Stomach (tissue), 9 donors: ENCODE results near the gene KLHL17. TPM values are rescaled to one million over a fixed set of nuclear protein-coding genes. Genes with fewer than 3 reads are reported as not detected.

Source experiments
- DNase-seq, 2 donors: peaks; one replicate each; pipeline versions ENCODE4 v3.0.0 to v3.0.0-alpha.2; 2013 to 2019
- H3K27ac ChIP-seq, 5 donors: fragments of 200-600 bp in 4 of 5; sonication (generic) in 4 of 5; one replicate each; pipeline ENCODE4 v1.5.1; 2013 to 2019; ENCODE audit warnings: mild to moderate bottlenecking in 1 of 5, moderate library complexity in 1 of 5
- H3K27me3 ChIP-seq, 3 donors: fragments of 200-600 bp; sonication (generic); one replicate each; pipeline ENCODE4 v1.5.1; 2017 to 2019; ENCODE audit warnings: mixed run types in 1 of 3
- H3K36me3 ChIP-seq, 4 donors: fragments of 200-600 bp; sonication (generic); 1 replicate in 3 of 4; 2 replicates in 1 of 4; pipeline ENCODE4 v1.5.1; 2016 to 2019
- H3K4me1 ChIP-seq, 4 donors: fragments of 200-600 bp; sonication (generic); one replicate each; pipeline ENCODE4 v1.5.1; 2016 to 2019
- H3K4me3 ChIP-seq, 4 donors: fragments of 200-600 bp; sonication (generic) in 3 of 4; one replicate each; pipeline ENCODE4 v1.5.1; 2016 to 2019; ENCODE audit warnings: mild to moderate bottlenecking in 1 of 4
- H3K9me3 ChIP-seq, 4 donors: fragments of 200-600 bp; sonication (generic); one replicate each; pipeline ENCODE4 v1.5.1; 2016 to 2019
- EP300 ChIP-seq: sonication (generic); formaldehyde crosslinking; IDR thresholded peaks from one replicate; pipeline ENCODE4 v1.6.1; 2017; ENCODE audit warnings: antibody characterized with exemption
- POLR2A ChIP-seq, 4 donors: fragments of 450-650 bp; IDR thresholded peaks; one replicate each; pipeline ENCODE4 v1.6.1; 2016; ENCODE audit warnings: antibody characterized with exemption in 4 of 4, control low read depth in 2 of 4, mild to moderate bottlenecking in 1 of 4, moderate library complexity in 1 of 4
- POLR2AphosphoS5 ChIP-seq, 3 donors: sonication (generic); formaldehyde crosslinking; IDR thresholded peaks; one replicate each; pipeline ENCODE4 v1.6.1; 2016; ENCODE audit warnings: antibody characterized with exemption in 3 of 3
- WGBS, 5 donors: extraction: QIAGEN DNeasy Blood & Tissue Kit in 3 of 5; methylation state at CpG; one replicate each; pipeline versions ENCODE4 v1.1.5 to v1.1.7; 2013 to 2018; 5-methylcytosine and 5-hydroxymethylcytosine counted together
- intact Hi-C: fragments of 100-400 bp; cut with DNase I; formaldehyde crosslinking; loops from one replicate; pipeline ENCODE4 v1.15.1; 2023; ENCODE audit warnings: low total_unique reads
- polyA plus RNA-seq, 3 donors: library from polyadenylated mRNA; stranded (reverse); fragments of 200-250 nt; gene quantifications; one replicate each; pipeline ENCODE4 v1.2.3, GENCODE V29; 2013
- total RNA-seq, 5 donors: library from RNA; depleted of rRNA; stranded (reverse); fragments of >200 nt; gene quantifications; one replicate each; pipeline versions ENCODE4 v1.1.0 to v1.2.3, GENCODE V29; 2014 to 2016
- TF ChIP-seq, protein P1 (sequence below), 7 experiments: fragments of 450-650 bp in 4 of 7; fragments of 200-600 bp in 3 of 7; sonication (generic) in 3 of 7; IDR thresholded peaks; one replicate each; pipeline ENCODE4 v1.5.1; 2016 to 2019; ENCODE audit warnings: antibody characterized with exemption in 7 of 7, control low read depth in 2 of 7, mild to moderate bottlenecking in 1 of 7
- donor health status: healthy with polysubstance abuse.
- donor health status: Bipolar disorder and iron deficiency.
- donor health status: healthy.

KLHL17 gene
- total and polyA plus RNA-seq, 8 donors = 1.7 to 99.9 (median 7.6) TPM

DNA sequence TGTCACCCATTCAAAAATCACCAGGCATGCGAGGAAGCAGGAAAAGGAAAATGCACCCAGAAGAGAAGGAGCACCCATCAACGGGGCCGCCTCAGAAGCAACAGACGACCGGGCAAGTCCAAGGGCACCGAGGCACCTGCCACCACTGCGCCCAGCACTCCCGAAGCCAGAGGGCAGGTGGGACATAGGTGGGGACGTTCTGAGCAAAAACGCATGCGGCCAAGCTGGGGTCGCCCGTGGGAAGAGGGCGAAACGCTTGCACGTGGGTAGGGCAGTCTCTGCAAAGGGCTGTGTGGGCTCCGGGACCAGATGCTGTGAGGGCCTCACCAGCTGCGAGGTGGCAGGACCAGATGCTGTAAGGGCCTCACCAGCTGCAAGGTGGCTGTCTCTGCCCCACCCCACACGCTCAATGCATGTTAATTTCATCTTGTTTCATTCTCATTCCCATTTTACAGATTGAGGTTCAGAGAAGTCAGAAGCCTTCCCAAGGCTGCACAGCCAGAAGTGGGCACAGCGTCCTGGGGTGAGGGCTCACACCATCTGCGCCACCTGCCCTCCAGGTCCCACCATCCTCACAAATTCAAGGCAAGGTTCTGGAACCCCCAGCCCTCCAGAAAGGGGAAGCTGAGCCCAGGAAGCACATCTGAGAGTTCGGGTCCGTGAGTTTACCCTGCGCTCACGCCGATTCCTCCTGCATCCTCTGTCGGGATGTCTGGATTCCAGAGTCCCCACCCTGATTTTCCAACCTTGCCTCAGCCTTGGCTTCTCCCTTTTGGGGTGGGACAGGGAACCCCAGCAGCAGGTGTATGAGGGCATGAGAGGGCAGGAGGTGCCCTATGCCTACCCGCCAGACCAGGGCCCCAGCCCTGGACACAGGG lies 44.9 kb upstream of the KLHL17 start:
- peaks cover 0 to 94% (median 16%) of the 10 kb centered on the region in 3 donors for H3K27me3 ChIP-seq
- no peak for DNase-seq

DNA sequence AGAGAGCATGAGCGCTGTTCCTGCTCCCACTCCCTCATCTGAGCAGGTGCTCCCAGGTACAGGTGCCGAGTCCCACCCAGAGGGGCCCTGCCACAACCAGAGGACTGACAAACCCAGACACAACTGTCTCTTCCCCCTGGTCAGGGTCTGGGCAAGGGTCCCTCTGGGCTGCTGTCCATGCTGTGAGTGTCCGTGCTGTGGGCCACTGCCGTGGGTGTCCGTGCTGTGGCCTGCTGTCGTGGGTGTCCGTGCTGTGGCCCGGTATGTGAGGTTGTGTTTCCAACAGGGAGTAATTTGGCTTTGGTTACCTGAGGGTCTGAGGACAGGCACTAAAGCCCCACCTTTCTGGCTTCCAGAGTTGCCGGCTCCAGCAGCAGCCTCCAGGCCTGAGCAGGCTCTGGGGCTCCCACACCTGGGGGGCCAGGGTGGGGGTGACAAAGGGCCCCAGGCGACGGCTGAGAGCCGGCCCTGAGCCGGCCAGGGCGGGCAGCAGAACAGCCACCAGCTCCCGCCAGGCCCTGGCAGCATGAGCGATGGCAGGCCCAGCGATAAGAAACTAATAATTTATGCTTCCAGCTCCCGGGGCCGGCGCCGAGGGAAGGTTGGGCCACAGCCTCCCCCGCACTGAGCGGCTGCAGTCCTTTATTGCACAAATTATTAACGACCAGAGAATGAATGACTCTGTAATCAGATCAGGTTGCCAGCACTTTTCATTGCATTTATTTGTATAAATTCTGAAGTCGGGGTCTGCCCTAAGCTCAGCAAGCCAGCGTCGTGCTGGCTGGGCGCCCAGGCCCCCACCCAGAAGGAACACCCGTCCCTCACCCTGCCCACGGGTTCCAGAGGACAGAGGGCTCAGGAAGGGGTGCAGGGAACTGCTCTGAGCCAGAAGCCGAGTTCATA lies 44.0 kb upstream of the KLHL17 start:
- Histone ChIP-seq H3K4me1 (peaks cover 29 to 44% (median 38%) of the 10 kb centered on the region in 4 donors), H3K27ac (peak overlapping the region in 2 of 5 donors; percentile 22 to 49), H3K36me3 (no peaks in the 10 kb centered on the region), H3K27me3 (peaks cover 0 to 94% (median 17%) of the 10 kb centered on the region in 3 donors), H3K9me3 (no peaks in the 10 kb centered on the region), H3K4me3 (no peak overlapping the region)
- TF ChIP-seq POLR2A (IDR thresholded peaks at IDR 0.05) = no peak
- no peak for TF ChIP-seq POLR2AphosphoS5 (IDR thresholded peaks at IDR 0.05)
- no peak for TF ChIP-seq EP300
- TF ChIP-seq, protein P1, sequence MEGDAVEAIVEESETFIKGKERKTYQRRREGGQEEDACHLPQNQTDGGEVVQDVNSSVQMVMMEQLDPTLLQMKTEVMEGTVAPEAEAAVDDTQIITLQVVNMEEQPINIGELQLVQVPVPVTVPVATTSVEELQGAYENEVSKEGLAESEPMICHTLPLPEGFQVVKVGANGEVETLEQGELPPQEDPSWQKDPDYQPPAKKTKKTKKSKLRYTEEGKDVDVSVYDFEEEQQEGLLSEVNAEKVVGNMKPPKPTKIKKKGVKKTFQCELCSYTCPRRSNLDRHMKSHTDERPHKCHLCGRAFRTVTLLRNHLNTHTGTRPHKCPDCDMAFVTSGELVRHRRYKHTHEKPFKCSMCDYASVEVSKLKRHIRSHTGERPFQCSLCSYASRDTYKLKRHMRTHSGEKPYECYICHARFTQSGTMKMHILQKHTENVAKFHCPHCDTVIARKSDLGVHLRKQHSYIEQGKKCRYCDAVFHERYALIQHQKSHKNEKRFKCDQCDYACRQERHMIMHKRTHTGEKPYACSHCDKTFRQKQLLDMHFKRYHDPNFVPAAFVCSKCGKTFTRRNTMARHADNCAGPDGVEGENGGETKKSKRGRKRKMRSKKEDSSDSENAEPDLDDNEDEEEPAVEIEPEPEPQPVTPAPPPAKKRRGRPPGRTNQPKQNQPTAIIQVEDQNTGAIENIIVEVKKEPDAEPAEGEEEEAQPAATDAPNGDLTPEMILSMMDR (IDR thresholded peaks at IDR 0.05) = no peak
- intact Hi-C loops = no loop called here
- 15 to 25% (median 18%) methylated on average over 25 to 31 of the region's 31 CpGs for WGBS, 5 donors
- DNase-seq = peak; percentile 75 to 85

More for the DNA sequence above, 44.9 kb upstream of the KLHL17 start:
- Histone ChIP-seq H3K27ac (no peak overlapping the region), H3K9me3 (no peaks in the 10 kb centered on the region), H3K4me3 (no peak overlapping the region), H3K36me3 (no peaks in the 10 kb centered on the region), H3K4me1 (peaks cover 27 to 44% (median 38%) of the 10 kb centered on the region in 4 donors)
- intact Hi-C loops = no loop called here
- TF ChIP-seq, protein P1 (IDR thresholded peaks at IDR 0.05) = no peak
- TF ChIP-seq POLR2A (IDR thresholded peaks at IDR 0.05) = no peak
- no peak for TF ChIP-seq EP300
- no peak for TF ChIP-seq POLR2AphosphoS5 (IDR thresholded peaks at IDR 0.05)
- 81 to 86% (median 85%) methylated on average over 27 to 28 of the region's 28 CpGs for WGBS, 5 donors

DNA sequence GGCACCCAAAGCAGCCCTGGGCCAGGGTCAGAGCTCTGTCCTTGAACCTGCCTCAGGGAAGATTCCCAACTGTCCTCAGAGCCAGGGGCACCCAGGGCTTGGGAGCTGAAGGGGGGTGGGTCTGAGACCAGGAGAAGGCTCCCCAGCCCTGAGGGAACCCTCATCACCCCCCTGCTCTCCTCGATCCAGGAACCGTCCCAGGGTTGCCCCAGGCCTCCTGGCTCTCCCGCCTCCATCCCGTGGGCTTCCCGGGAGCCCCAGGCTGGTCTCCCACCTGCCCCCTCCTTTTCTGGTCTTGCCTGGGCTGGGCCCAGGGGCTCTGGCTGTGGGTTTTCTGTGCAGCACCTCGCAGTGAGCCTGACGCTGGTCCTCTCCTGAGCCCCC lies 43.3 kb upstream of the KLHL17 start:
- DNase-seq = no peak
- no peaks in the 10 kb centered on the region for H3K9me3 ChIP-seq
- intact Hi-C loops = no loop called here
- peaks cover 30 to 47% (median 39%) of the 10 kb centered on the region in 4 donors for H3K4me1 ChIP-seq
- H3K36me3 ChIP-seq = no peaks in the 10 kb centered on the region
- peak overlapping the region in 1 of 5 donors; percentile 49 for H3K27ac ChIP-seq
- 36 to 46% (median 44%) methylated on average over 6 to 7 of the region's 7 CpGs for WGBS, 5 donors
- peaks cover 0 to 94% (median 17%) of the 10 kb centered on the region in 3 donors for H3K27me3 ChIP-seq
- no peak overlapping the region for H3K4me3 ChIP-seq
- no peak for TF ChIP-seq EP300
- TF ChIP-seq, protein P1 (IDR thresholded peaks at IDR 0.05) = no peak
- no peak for TF ChIP-seq POLR2A (IDR thresholded peaks at IDR 0.05)
- no peak for TF ChIP-seq POLR2AphosphoS5 (IDR thresholded peaks at IDR 0.05)

DNA sequence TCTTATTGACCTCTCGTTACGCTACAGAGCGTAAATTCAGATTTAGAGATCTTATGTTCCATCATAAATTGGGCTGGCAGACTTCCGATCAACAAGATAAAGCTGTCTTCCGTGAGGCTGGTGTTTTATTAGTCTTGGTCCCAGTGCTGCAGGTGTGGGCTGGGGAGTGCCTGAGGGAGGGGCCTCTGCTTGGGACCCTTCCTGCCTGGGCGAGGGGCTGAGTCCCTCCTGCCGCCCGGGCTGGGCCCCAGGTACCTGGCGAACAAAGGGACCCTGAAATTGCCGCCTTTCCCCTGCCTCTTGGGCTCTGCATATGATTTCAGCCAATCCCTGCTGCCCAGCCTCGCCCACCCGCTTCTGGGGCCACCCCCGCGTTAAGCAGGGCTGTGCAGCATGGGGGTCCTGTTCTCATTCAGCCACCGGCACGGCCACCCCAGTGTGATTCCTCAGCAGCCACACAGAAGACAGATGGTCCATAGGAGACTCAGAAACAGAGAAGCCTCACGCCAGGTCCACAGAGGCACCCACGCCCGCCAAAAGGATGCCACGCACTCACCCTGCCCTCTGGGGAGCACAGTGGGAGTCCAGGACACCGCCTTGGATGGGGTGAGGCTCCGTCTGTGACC lies 42.8 kb upstream of the KLHL17 start:
- no peak for DNase-seq
- intact Hi-C loops = no loop called here
- TF ChIP-seq POLR2A (IDR thresholded peaks at IDR 0.05) = no peak
- Histone ChIP-seq H3K27me3 (peaks cover 0 to 94% (median 19%) of the 10 kb centered on the region in 3 donors), H3K9me3 (no peaks in the 10 kb centered on the region), H3K4me3 (no peak overlapping the region), H3K27ac (no peak overlapping the region), H3K36me3 (no peaks in the 10 kb centered on the region), H3K4me1 (peaks cover 30 to 49% (median 42%) of the 10 kb centered on the region in 4 donors)
- WGBS, 5 donors = 57 to 70% (median 58%) methylated on average over 13 to 22 of the region's 22 CpGs
